Fibroblast of villous mesenchyme (primary cell): ENCODE results near the gene DPCD. TPM values are rescaled to one million over a fixed set of nuclear protein-coding genes. Genes with fewer than 3 reads are reported as not detected.

ENCODE experiments used
- DNase-seq: peaks from one replicate; pipeline ENCODE4 v3.0.0-alpha.2; 2010; ENCODE audit warnings: low read depth
- H3K4me3 ChIP-seq: 2 replicates; pipeline ENCODE4 v1.5.1; 2011; ENCODE audit warnings: low read depth, mild to moderate bottlenecking, low read length
- CTCF ChIP-seq: IDR thresholded peaks from 2 replicates; pipeline ENCODE4 v1.5.1; 2012; ENCODE audit warnings: low read depth, mild to moderate bottlenecking, low read length; ENCODE audit not compliant: insufficient read depth
- total RNA-seq: library from RNA; depleted of rRNA; stranded (reverse); fragments of >200 nt; gene quantifications from 2 replicates; pipeline ENCODE4 v1.2.3, GENCODE V29; 2012

Gene DPCD
- total RNA-seq, 1 donor: 34.1 TPM

- TF ChIP-seq CTCF: no peak
These were observed 20.7 kb upstream of the DPCD start for GRCh38 chr10:101567165-101568006.

DNA sequence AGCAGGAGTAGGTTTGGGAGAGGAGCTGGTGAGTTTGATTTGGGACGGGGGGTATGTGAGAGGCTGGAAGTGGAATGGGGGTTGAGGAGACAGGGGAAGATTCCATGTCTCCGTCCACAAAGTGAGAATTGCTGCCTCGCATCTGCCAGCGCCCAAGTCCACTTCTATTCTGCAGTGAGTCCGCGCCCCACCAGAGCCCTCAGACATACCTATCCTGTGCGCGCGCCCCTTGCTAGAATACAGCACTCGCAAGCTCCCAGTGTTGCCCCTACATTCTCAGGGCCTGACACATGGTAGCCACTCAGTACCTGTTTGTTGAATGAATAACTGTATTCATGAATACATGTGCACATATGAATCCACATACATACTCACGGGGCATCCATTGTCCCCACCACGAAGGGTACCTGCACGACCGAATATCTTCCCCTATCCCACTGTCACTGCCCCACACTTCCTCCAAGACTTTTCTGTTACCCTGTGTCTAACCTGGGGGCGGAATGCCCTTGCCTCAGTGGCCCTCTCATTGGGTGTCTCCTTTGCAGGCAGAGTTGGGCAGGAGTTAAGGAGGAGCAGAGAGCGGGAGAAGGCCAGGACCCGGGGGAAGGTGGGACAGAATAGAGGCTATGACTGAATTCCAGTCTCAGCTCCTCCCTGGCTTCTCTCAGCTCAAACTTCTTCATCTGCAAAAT lies 19.9 kb upstream of the DPCD start:
- TF ChIP-seq CTCF: no peak
- no peak for DNase-seq
- H3K4me3 ChIP-seq: no peak overlapping the region

More at GRCh38 chr10:101567165-101568006, 20.7 kb upstream of the DPCD start:
- H3K4me3 ChIP-seq: no peak overlapping the region
- DNase-seq: no peak

- TF ChIP-seq CTCF: no peak
- no peak overlapping the region for H3K4me3 ChIP-seq
- DNase-seq: no peak
These were observed 18.8 kb upstream of the DPCD start for GRCh38 chr10:101569323-101569621.

GRCh38 chr10:101569622-101570427 lies 18.3 kb upstream of the DPCD start:
- H3K4me3 ChIP-seq: peak overlapping the region; percentile 70
- peak; percentile 62 for TF ChIP-seq CTCF
- DNase-seq: peak; percentile 57

- TF ChIP-seq CTCF: no peak
- no peak for DNase-seq
- peak overlapping the region; percentile 70 for H3K4me3 ChIP-seq
These were observed 17.5 kb upstream of the DPCD start for GRCh38 chr10:101570428-101571270.

GRCh38 chr10:101571271-101571925 lies 16.7 kb upstream of the DPCD start:
- no peak for DNase-seq
- H3K4me3 ChIP-seq: no peak overlapping the region
- TF ChIP-seq CTCF: no peak
